ENCODE results near the gene HRH2. TPM values are rescaled to one million over a fixed set of nuclear protein-coding genes. Genes with fewer than 3 reads are reported as not detected.

HRH2 gene
- total RNA-seq, 1 experiment from 2014 or later, result 9.3 TPM

DNA sequence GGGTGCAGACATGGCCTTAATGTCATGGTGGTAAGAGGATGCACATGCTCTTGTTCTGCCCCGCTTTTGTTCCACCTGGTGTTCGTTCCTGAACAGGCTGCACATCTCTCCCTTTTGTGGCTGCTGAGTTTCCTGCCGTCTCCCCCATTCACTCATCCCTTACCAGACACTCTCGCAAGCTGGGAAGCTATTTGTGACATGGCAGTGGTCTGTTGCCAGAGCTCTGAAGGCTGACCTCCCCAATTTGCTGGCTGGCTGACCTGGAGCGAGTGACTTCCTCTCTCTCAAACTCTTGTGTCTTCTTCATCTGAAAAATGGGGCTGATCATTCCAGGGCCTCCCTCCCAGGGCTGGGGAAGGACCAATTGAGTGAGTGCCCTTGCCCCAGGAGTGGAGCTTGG is 35.9 kb downstream of the HRH2 start:
- no peak overlapping the region for H3K4me3 Mint-ChIP-seq
- H3K27me3 Mint-ChIP-seq (ENCODE audit: low read depth), result no peaks in the 10 kb centered on the region
- DNase-seq (ENCODE audit: low spot score), result no peak
- ChIA-PET POLR2A (no interaction called here), CTCF (interaction anchor here (1.2 to 6.9 kb wide), 3 partner anchors 36 to 160 kb away, joined by 3 to 84 read pairs (median 43); no protein-coding TSS in a partner anchor)
- H3K36me3 Mint-ChIP-seq, result no peaks in the 10 kb centered on the region
- TF ChIP-seq ZNF121 (CRISPR knock-in tag; IDR thresholded peaks at IDR 0.05), result no peak
- TF ChIP-seq, protein P1, sequence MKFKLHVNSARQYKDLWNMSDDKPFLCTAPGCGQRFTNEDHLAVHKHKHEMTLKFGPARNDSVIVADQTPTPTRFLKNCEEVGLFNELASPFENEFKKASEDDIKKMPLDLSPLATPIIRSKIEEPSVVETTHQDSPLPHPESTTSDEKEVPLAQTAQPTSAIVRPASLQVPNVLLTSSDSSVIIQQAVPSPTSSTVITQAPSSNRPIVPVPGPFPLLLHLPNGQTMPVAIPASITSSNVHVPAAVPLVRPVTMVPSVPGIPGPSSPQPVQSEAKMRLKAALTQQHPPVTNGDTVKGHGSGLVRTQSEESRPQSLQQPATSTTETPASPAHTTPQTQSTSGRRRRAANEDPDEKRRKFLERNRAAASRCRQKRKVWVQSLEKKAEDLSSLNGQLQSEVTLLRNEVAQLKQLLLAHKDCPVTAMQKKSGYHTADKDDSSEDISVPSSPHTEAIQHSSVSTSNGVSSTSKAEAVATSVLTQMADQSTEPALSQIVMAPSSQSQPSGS (CRISPR knock-in tag; IDR thresholded peaks at IDR 0.05; ENCODE audit: borderline replicate concordance, low read depth), result no peak
- TF ChIP-seq TEAD4 (CRISPR knock-in tag; IDR thresholded peaks at IDR 0.05), result no peak
- TF ChIP-seq, protein P2, sequence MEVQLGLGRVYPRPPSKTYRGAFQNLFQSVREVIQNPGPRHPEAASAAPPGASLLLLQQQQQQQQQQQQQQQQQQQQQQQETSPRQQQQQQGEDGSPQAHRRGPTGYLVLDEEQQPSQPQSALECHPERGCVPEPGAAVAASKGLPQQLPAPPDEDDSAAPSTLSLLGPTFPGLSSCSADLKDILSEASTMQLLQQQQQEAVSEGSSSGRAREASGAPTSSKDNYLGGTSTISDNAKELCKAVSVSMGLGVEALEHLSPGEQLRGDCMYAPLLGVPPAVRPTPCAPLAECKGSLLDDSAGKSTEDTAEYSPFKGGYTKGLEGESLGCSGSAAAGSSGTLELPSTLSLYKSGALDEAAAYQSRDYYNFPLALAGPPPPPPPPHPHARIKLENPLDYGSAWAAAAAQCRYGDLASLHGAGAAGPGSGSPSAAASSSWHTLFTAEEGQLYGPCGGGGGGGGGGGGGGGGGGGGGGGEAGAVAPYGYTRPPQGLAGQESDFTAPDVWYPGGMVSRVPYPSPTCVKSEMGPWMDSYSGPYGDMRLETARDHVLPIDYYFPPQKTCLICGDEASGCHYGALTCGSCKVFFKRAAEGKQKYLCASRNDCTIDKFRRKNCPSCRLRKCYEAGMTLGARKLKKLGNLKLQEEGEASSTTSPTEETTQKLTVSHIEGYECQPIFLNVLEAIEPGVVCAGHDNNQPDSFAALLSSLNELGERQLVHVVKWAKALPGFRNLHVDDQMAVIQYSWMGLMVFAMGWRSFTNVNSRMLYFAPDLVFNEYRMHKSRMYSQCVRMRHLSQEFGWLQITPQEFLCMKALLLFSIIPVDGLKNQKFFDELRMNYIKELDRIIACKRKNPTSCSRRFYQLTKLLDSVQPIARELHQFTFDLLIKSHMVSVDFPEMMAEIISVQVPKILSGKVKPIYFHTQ (CRISPR knock-in tag; IDR thresholded peaks at IDR 0.05), result no peak
- no peak for TF ChIP-seq ZNF138 (CRISPR knock-in tag; conservative IDR thresholded peaks at IDR 0.05)
- TF ChIP-seq, protein P3, sequence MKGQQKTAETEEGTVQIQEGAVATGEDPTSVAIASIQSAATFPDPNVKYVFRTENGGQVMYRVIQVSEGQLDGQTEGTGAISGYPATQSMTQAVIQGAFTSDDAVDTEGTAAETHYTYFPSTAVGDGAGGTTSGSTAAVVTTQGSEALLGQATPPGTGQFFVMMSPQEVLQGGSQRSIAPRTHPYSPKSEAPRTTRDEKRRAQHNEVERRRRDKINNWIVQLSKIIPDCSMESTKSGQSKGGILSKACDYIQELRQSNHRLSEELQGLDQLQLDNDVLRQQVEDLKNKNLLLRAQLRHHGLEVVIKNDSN (CRISPR knock-in tag; IDR thresholded peaks at IDR 0.05), result no peak
- peaks cover 37% of the 10 kb centered on the region for H3K4me1 Mint-ChIP-seq
- no peak for ATAC-seq
- H3K9me3 Mint-ChIP-seq, result no peaks in the 10 kb centered on the region
- peak overlapping the region; percentile 74; the same call in 1 of the 2 replicates for H3K27ac Mint-ChIP-seq

DNA sequence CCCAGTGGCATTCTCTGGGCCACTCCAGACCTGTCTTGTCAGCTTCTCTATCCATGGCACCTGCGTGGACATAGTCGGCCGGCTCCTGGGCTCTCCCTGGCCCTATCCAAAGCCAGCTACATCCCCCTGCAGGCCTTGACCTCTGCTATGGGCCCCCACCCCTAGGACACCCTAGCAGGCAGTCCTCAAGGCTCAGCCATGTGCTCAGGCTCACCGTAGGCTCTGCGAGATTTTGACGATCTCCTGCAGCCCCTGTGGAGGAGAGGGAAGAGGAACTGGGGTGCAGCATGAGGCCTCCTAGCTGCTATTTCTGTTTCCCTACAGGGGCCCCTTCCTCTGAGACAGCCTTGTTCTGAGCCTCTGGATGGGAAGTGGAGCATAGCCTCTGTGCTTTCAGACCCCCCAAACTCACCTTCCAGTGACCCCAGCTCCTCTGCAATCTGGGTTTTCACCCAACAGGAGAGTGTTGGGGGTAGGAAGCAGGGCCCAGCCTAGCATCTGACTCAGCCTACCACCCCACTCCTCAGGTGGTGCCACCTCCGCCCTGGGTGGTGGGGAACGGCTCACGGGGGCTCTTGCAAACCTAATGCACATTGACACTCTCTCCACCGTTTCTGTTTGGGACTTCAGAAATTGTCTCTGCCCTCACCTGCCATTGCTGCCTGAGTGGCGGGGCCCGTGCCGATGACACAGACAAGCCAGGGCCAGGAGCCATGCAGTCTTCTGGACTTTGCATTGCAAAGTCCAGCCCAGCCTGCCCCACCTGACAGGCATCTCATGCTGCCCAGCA is 36.7 kb downstream of the HRH2 start:
- Mint-ChIP-seq H3K36me3 (no peaks in the 10 kb centered on the region), H3K4me3 (no peak overlapping the region), H3K9me3 (no peaks in the 10 kb centered on the region), H3K4me1 (peaks cover 37% of the 10 kb centered on the region), H3K27ac (no peak overlapping the region), H3K27me3 (ENCODE audit: low read depth) (no peaks in the 10 kb centered on the region)
- POLR2A ChIA-PET, result no interaction called here
- DNase-seq (ENCODE audit: low spot score) (no peak), ATAC-seq (no peak)
- TF ChIP-seq JUN (CRISPR knock-in tag; IDR thresholded peaks at IDR 0.05), result no peak
- no peak for TF ChIP-seq NR1H2 (CRISPR knock-in tag; IDR thresholded peaks at IDR 0.05)
- TF ChIP-seq RORB (CRISPR knock-in tag; IDR thresholded peaks at IDR 0.05), result no peak
- TF ChIP-seq CREB1 (CRISPR knock-in tag; IDR thresholded peaks at IDR 0.05), result no peak
- CTCF ChIA-PET, result interaction anchor here (1.2 to 6.9 kb wide), 3 partner anchors 35 to 160 kb away, joined by 3 to 84 read pairs (median 43); no protein-coding TSS in a partner anchor

DNA sequence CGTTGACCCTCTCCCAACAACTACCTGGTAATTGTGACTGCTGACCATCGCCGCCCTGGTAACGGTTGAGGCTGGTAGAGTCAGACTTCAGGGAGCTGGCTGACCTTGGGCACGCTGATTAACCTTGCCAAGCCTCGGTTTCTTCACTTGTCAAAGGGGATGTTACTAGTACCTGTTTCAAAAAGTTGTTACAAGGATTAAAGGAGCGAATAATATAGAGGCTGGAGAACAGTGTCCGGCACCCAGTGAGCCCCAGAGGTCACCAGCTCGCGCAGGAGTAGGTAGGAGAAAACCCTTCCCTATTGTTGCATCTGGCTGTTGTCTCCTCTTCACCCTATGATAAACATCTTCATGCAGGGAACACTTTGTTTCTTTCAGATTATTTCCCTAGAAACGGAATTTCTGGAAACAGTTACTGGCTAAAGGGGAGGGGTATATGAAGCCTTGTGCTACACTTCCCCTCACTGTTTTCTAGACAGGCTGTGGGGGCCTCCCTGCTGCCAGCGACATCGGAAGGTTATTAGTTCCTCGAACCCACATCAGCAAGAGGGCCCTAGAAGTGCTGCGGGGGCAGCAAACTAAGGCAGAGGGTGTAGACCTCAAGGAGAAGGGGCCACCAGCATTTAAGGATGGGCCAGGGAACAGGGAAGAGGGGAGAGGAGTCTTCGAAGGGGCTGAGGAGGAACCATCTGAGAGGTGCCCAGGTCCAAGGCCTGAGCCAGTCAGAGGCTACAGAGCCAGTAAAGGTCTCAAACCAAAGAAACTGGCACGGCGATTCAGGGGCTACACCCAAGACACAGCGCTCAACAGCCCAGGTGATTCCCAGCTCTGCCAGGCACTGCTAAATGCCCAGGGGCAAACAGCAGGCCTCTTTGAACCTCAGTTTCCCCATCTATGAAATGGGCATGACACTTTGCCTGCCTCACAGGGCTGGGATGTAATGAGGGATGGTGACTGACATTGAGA is 37.6 kb downstream of the HRH2 start:
- H3K27ac Mint-ChIP-seq, result peak overlapping the region; percentile 26; the same call in 1 of the 2 replicates
- POLR2A ChIA-PET, result no interaction called here
- DNase-seq (ENCODE audit: low spot score) (no peak), ATAC-seq (no peak)
- no peaks in the 10 kb centered on the region for H3K36me3 Mint-ChIP-seq
- peaks cover 36% of the 10 kb centered on the region for H3K4me1 Mint-ChIP-seq
- TF ChIP-seq, protein P4, sequence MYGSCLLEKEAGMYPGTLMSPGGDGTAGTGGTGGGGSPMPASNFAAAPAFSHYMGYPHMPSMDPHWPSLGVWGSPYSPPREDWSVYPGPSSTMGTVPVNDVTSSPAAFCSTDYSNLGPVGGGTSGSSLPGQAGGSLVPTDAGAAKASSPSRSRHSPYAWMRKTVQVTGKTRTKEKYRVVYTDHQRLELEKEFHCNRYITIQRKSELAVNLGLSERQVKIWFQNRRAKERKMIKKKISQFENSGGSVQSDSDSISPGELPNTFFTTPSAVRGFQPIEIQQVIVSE (CRISPR knock-in tag; IDR thresholded peaks at IDR 0.05; ENCODE audit: borderline replicate concordance), result no peak
- TF ChIP-seq ELF4 (CRISPR knock-in tag; IDR thresholded peaks at IDR 0.05; ENCODE audit: low read depth) (no peak), GRHL2 (CRISPR knock-in tag; IDR thresholded peaks at IDR 0.05; ENCODE audit: insufficient replicate concordance, severe bottlenecking) (no peak), CREM (CRISPR knock-in tag; IDR thresholded peaks at IDR 0.05) (no peak), ZNF423 (CRISPR knock-in tag; IDR thresholded peaks at IDR 0.05) (no peak), PRRX2 (CRISPR knock-in tag; IDR thresholded peaks at IDR 0.05) (no peak), TEAD4 (CRISPR knock-in tag; IDR thresholded peaks at IDR 0.05) (no peak)
- TF ChIP-seq, protein P5, sequence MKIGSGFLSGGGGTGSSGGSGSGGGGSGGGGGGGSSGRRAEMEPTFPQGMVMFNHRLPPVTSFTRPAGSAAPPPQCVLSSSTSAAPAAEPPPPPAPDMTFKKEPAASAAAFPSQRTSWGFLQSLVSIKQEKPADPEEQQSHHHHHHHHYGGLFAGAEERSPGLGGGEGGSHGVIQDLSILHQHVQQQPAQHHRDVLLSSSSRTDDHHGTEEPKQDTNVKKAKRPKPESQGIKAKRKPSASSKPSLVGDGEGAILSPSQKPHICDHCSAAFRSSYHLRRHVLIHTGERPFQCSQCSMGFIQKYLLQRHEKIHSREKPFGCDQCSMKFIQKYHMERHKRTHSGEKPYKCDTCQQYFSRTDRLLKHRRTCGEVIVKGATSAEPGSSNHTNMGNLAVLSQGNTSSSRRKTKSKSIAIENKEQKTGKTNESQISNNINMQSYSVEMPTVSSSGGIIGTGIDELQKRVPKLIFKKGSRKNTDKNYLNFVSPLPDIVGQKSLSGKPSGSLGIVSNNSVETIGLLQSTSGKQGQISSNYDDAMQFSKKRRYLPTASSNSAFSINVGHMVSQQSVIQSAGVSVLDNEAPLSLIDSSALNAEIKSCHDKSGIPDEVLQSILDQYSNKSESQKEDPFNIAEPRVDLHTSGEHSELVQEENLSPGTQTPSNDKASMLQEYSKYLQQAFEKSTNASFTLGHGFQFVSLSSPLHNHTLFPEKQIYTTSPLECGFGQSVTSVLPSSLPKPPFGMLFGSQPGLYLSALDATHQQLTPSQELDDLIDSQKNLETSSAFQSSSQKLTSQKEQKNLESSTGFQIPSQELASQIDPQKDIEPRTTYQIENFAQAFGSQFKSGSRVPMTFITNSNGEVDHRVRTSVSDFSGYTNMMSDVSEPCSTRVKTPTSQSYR (CRISPR knock-in tag; IDR thresholded peaks at IDR 0.05), result no peak
- no peaks in the 10 kb centered on the region for H3K27me3 Mint-ChIP-seq (ENCODE audit: low read depth)
- CTCF ChIA-PET, result interaction anchor here (1.6 to 6.9 kb wide), 3 partner anchors 34 to 161 kb away, joined by 4 to 84 read pairs (median 43); no protein-coding TSS in a partner anchor
- H3K4me3 Mint-ChIP-seq, result no peak overlapping the region
- no peaks in the 10 kb centered on the region for H3K9me3 Mint-ChIP-seq

Measured in WTC11 (cell line).